NOMO-1 (cell line): Measurements from ENCODE around the gene CORO1C.
A peak's percentile ranks its signal among the peaks of the same experiment; 100 is the strongest.
"Not testable (repeated sequence)": the region's sequence is repeated elsewhere in the genome, so short reads cannot be mapped to it uniquely, and the experiment has no call there.

Experiments used
- DNase-seq, 2 experiments: peaks; one replicate each; lab custom pipeline; 2025; ENCODE audit not compliant: unreplicated experiment in 2 of 2; lab: John Stamatoyannopoulos, UW

CORO1C gene

GRCh38 chr12:108755481-108755880 is 24.2 kb upstream of the CORO1C start:
- no peak for DNase-seq

DNA sequence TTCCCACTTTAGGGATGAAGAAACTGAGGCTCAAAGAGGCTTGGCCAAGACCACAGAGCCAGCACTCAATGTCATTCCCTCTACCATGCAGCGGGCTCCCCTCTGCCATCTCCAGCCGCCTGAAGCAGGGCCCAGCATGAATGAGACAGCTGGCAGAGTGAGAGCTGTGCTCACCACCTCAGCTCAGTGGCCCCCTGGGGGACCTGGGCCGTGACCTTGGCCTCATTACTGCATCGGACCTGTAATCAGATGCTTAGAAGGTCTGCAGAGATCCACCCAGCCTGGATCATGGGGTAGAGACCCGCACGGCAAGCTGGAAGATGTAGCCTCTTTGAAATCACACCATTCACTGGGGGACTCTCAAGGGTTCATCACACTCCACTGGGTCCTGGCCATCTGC is 22.7 kb upstream of the CORO1C start:
- DNase-seq: no peak

DNA sequence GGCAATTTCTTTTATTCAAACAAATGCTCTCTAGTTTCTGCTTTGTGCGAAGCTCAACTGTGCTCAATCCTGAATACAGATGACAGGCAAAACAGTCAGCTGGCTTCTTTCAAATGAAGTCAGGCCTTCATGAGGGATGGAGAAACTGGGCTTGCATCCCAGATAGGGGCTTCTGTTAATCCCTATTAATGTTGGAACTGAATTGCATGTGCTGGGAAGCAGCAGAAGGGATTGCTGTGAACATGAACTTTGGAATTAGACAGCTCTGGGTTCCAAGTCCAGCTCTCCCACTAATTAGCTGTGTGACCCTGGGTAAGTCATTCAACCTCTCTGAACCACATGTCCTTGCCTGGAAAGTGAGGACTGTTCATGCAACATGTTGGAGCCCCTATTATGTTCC is 21.1 kb upstream of the CORO1C start:
- no peak for DNase-seq

DNA sequence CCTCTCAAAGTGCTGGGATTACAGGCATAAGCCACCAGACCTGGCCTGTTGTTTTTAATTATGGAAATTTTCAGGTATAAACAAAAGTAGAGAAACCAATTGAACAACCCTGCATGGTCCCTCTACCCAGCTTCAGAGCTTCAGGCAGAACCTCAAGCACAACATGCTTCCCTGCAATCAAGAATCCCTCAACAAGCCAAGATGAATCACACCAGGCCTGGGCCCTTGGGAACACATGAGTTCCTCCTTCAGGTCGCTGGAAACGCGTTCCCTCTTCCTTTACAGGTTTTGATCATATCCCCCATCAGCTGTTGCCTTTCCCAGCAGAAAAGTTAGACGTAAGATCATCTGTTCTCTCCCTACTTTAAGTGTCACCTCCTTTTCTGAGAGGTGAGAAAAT is 20.5 kb upstream of the CORO1C start:
- DNase-seq: no peak

GRCh38 chr12:108751003-108751402 is 19.7 kb upstream of the CORO1C start:
- DNase-seq: not testable (repeated sequence)

GRCh38 chr12:108750526-108750925 is 19.2 kb upstream of the CORO1C start:
- no peak for DNase-seq

GRCh38 chr12:108747563-108747962 is 16.2 kb upstream of the CORO1C start:
- DNase-seq: no peak

DNA sequence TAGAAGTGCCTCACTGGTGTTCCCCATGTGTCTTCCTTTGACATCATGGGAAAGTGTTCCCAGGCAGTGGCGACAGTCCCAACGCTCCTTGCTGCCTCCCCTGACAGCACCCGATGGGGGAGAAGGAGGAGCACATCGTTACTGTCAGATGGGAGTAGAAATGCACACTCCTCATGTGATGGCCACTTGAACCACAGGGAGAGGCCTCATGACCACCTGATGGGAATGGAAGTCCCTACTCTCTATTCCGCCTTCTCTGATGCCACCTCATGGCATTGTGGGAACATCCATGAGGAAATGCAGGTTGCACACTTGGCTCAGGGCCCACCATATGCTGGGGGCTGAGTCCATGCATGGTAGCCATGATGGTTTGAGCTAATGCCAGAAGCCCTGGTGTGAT is 14.3 kb upstream of the CORO1C start:
- no peak for DNase-seq

- DNase-seq: peak; percentile 38 to 73
Measured at GRCh38 chr12:108744021-108744897, 12.9 kb upstream of the CORO1C start.

- DNase-seq: no peak
Measured at GRCh38 chr12:108738170-108738569, 6.9 kb upstream of the CORO1C start.

DNA sequence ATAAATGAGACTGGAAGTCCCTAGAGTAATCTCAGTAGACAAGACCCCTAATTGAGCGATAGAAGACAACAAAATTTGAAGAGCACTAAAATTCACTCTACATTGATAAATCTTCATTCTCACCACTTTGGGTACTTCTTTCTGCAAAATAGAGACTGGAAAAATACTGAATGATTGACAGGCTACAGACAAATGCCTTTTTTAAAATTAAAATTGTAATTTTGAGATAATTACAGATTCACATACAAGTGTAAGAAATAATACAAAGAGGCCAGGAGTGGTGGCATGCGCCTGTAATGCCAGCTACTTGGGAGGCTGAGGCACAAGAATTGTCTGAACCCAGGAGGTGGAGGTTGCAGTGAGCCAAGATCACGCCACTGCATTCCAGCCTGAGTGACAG is 4.5 kb upstream of the CORO1C start:
- no peak for DNase-seq

GRCh38 chr12:108734200-108734906 is 3.0 kb upstream of the CORO1C start:
- peak; percentile 86 to 94 for DNase-seq

GRCh38 chr12:108733230-108733531 is 1.9 kb upstream of the CORO1C start:
- not testable (repeated sequence) for DNase-seq

DNA sequence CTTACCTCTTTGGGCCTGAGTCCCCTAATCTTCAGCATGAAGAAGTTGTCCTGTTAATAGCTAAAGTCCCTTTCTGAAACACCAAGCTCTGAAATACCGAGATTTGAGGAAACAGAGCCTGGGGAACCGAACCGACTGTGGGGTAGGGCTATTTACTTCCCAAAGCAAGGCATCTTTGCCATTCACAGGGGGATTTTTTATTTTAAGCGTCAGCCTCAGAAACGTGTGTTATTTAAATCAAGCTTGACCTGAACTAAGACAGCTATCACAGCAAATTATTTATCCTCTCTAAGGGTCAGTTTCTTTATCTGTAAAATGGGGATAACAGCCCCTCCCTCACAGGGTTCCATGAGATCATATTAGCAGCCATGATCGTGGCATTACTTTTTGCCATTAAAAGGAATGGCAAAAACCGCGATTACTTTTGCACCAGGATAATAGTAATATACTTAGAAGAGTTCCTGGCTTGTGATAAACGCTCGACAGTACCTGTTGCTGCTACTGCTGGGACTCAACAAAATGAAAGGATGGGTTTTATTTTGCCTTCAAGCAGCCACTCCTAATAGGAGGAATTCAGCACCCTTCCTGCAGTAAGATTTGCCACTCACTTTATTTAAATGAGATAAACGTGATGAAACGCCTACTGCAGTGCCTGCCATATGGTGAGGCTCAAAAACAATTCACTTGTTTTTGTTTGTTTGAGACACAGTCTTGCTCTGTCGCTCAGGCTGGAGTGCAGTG is 1.3 kb upstream of the CORO1C start:
- peak in 1 of 2 experiments; percentile 35 for DNase-seq

- DNase-seq: peak; percentile 94 to 96
Measured at GRCh38 chr12:108731866-108732461, 646 bp upstream of the CORO1C start.

GRCh38 chr12:108730365-108731104 is 783 bp downstream of the CORO1C start:
- peak; percentile 65 to 81 for DNase-seq

DNA sequence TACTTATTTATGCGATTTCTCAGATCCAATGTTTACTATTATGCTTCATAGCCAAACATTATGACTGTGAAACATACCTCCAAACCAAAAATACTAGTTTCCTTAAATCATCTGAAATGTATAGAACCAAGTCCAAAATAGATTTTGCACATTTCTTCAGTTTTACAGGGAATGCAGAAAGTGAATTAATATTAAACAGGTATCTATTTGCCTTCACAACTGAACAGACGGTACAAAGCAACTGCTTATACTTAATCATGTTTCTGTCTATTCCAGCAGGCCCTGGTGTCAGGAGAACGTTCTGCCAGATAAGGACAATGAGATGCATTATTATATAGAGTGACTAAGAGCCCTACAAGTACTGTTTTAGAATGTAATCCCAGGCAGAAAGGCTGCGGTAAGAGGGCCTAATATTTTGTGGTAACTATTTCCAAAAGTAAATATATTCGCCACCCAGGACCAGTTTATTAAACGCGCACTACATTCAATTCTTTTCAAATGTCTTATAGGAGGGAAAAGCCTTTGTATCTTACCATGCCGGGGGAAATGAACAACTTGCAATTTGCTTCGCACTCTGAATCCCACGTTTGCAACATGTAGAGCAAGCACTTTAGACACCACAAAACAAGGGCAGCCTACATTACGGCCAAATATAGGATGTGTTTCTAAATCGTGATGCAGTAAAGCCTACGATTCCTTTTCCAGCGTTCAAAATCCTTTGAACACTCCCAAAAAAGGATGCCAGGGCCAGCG is 1.5 kb downstream of the CORO1C start:
- no peak for DNase-seq

DNA sequence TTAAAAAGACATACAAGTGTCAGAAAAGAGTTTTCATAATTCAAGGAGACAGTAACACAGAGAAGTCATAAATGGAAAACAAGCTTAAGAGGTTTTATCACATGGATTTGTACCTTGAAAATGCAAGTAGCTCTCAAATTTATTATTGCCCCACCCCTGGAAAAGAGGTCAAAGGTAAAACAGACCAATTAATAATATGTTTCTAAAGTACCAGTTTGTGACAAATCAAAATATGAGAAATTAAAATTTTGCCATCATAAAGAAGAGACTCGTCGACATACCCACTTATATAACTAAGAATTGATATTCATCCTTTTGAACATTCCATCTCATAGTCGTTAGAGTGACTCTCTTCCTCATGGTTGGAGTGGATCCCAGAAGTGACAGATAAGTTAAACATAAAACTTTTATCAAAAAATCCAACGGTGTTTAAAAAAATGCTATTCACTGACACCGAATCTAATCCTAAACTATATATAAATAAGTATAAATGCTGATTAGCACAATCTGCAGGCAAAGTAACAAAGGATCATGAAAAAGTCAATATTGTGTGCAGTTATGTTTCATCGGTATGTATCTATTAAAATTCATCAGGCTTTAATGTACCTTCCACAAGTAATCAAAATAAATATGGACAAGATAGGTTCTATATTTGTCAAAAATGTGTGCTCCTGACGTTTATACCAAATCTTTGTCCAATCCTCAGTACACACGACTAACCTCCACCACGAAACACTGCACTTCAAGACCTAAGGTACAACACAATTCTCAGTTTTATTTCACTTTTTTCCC is 2.3 kb downstream of the CORO1C start:
- no peak for DNase-seq
